Right ventricle myocardium superior (tissue), 1 donor: Measurements from ENCODE around the gene SLC44A1. TPM values are rescaled to one million over a fixed set of nuclear protein-coding genes. Genes with fewer than 3 reads are reported as not detected.

Experiments
- ATAC-seq: fragments of 200-7000 bp; cut with Tn5 transposase; one replicate; pipeline ENCODE4 v1.9.1; 2020; ENCODE audit warnings: mild to moderate bottlenecking; ENCODE audit not compliant: poor library complexity
- DNase-seq: peaks from one replicate; pipeline ENCODE4 v3.0.0-alpha.2; 2020
- intact Hi-C: fragments of 100-400 bp; cut with DNase I; formaldehyde crosslinking; loops from one replicate; pipeline ENCODE4 v1.11.2; 2022
- long read RNA-seq: library from polyadenylated mRNA; unstranded; transcript quantifications from one replicate; pipeline ENCODE4 v2.0.0, GENCODE V29; 2021
- total RNA-seq: library from RNA; stranded (reverse); fragmentation: NEBNext Ultra II Directional; extraction: Animal tissue kit (Norgen Biotek cat#: 25700); gene quantifications from one replicate; pipeline ENCODE4 v1.2.1, GENCODE V29; 2021
- donor health status: DM: no; HTN: yes; CAD: no; lungs with severe emphysema.

The SLC44A1 gene
- total RNA-seq: 13.5 TPM
- long read RNA-seq, full-length matches to known transcripts: 70 of 80 reads
- long read RNA-seq, partial matches to known transcripts: 2 of 80 reads
- long read RNA-seq, other reads (novel, unspliced or antisense): 8 of 80 reads

DNA sequence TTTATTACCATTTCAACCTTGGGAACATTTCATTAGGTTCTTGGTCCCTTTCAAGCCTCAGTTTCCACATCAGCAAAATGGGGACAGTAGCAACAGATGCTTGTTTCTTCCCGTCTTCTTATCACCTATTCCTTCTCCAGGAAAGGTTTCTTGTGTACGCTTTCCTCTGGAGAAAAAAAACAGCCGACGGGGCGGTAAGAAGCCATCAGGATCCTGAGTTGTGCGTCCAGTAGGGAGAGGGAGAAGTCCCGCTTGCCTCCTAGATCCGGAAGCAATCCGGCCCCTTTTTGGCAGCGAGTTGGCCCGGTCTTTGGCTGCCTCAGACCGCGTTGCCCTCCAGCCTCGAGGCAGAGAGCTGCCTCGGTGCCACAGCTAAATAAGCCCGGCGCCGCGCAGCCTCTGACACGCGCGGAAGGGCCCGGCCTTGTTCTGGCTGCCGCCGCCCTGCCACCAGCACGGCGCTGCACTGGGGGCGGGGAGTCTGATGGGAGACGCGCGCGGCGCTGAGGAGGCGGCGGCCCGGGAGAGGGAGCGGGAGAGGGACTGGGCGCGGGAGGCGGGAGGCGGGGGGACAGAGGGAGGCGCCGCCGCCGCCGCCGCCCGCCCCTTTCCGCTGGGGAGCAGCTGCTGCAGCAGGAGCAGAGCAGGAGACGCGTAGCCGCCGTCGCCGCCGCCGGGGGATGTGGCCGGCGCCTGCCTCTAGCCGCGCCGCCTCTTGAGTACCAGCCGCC lies at the start of gene SLC44A1:
Gene SLC44A1 (plus strand): TSS at position 649 of the 731 bp plus-strand sequence. CDS start 218 bp downstream, outside the sequence.
- peak; percentile 97 for ATAC-seq
- intact Hi-C loops: no loop called here

DNA sequence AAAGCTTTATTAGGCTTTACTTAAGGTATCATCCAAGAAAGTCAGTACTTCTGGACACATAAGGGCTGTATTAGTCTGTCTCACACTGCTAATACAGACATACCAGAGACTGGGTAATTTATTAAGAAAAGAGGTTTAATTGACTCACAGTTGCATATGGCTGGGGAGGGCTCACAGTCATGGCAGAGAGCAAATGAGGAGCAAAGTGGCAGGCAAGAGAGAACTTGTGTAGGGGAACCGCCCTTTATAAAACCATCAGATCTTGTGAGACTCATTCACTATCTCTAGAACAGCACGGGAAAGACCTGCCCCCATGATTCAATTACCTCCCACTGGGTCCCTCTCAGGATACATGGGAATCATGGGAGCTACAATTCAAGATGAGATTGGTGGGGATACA lies 49.2 kb upstream of the SLC44A1 start:
- DNase-seq (no peak), ATAC-seq (no peak)
- intact Hi-C loops: no loop called here

More for the DNA sequence above, at the start of gene SLC44A1:
- peak; percentile 99 for DNase-seq

DNA sequence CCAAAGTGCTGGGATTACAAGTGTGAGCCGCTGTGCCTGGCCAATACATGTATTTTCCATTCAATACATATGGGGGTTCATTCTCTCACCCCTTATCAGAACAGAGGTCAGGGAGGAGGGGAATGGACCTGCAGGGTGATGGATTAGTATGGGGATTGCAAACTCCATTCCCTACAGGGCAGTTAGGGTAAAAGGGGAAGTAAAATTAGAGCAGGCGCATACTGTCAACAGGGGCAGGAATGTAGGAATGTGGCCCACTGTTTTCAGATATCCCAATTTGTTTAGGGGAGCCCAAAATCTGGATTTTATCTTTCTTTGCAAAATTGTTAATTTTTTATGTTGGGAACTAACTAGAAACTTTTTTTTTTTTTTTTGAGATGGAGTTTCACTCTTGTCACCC lies 46.4 kb upstream of the SLC44A1 start:
- DNase-seq: no peak
- no peak for ATAC-seq
- intact Hi-C loops: no loop called here

DNA sequence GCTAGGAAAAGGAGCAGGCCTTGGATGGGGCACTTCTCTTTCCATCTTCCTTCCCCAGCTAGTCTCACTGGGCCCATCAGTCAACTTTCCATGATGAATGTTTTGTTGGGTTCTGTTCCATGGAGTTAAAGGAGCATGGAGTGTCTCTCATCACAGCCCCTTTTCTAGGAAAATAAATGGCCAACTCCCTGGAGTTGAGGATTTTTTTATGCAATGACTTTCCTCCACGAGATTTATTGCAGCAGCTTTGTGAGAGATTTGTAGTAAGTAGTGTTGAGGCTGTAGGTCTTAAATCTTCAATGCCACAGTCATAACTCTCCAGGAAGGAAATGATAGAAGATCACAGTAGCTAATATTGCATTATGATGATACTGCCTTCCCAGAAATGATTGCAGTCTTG lies 45.6 kb upstream of the SLC44A1 start:
- no peak for DNase-seq
- no peak for ATAC-seq
- intact Hi-C loops: no loop called here

DNA sequence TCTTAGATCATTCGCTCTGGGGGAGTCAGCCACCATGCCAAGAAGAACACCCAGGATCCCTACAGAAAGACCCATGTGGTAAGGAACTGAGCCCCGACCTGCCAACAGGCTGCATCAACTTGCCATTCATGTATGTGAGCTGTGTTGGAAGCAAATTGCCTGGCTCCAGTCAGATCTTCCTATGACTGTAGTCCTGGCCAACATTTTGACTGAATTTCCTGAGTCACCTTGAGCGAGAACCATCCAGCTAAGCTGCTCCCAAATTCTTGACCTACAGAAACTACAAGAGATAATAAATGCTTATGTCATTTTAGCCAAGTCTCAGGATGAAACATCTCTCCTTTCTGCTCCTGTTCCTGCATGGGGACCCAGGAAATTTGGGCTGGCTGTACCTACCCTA lies 40.0 kb upstream of the SLC44A1 start:
- ATAC-seq: no peak
- intact Hi-C loops: no loop called here

DNA sequence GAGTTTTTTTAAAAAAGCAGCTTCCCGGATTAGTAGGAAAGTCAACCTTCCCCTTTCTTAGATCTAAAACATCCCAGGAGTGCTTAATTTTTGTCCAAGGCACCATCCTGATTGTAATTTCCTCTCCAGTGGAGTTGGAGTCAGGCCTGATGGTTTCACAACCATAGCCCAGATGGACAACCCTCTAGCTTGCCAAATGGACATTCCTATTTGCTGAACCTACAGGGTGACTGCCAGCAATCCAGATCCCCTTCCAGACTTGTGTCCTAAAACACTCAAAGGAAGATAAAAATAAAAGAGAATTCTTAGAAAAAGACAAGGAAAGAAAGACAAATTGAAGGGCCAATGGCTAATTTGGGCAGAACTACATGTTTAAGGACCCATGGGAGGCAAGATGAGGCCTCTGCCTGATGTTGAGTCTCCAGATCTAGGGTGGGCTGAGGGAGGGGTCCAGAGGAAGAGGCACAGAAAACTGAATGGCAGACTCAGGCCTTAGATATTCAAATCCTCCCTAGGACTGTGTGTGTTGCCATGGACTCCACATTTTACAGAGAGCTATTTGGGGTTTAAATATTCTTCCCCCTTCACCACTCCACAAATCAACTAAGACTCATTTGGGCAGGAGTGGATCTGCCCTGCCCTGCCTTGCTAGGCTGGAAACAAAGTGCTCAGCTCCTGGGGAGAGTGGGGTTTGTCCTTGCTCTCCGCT lies 38.5 kb upstream of the SLC44A1 start:
- ATAC-seq: peak; percentile 98
- DNase-seq: peak; percentile 62
- intact Hi-C loops: no loop called here

More for the DNA sequence above, 40.0 kb upstream of the SLC44A1 start:
- no peak for DNase-seq

DNA sequence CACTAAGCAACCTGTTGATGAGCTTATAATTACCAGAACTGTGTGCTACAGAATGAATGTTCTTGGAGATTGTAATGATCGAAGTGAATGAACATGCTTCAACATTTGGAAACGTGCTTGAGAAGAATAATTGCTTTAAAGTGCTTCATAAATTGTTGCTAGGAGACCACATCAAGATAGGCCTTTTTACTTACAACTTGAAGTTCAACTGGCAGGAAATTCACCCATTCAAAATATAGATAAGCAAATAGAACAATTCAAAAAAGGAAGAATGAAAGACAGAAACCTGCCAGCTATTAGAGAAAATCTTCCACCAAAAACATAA lies 38.0 kb upstream of the SLC44A1 start:
- ATAC-seq (no peak), DNase-seq (no peak)
- intact Hi-C loops: no loop called here

DNA sequence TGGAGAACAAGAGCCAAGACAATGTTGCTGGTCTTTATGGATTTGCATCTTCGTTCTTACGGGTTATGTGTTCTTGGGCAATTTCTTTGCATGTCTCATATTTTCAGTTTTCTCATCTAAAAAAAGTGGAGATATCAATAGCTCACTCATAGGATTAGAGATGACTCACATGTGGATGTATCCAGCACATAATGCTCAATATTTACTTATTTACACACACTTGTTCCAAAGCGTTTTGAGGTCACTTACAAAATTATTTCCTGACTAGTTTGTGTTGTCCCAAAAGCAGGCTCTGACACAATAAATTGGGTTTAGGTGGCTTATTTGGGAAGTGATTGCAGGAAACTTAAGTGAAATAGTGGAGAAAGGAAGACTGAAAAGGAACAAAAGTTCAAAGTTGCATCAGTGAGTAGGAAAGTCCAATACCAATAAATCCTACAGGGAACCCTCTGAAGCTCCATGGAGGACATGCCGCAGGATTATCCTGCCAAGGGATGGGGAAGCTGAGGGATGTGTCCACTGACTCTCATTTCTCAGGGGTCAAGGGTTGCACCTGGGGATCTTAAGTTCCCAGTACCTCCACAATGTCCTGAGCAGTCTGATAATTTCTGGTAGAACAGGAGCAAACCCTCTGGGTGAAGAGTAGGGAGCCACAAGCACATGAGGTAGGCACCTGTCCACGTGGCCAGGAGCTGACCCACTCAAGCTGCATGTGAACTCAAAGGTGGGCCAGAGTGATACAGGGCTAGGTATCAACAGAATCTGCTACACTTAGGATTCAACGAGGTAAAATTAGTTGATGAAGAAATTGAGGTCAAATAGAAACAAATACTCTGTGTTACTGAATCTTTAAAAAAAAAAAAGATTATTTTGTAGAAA lies 37.4 kb upstream of the SLC44A1 start:
- DNase-seq (no peak), ATAC-seq (no peak)
- intact Hi-C loops: no loop called here

DNA sequence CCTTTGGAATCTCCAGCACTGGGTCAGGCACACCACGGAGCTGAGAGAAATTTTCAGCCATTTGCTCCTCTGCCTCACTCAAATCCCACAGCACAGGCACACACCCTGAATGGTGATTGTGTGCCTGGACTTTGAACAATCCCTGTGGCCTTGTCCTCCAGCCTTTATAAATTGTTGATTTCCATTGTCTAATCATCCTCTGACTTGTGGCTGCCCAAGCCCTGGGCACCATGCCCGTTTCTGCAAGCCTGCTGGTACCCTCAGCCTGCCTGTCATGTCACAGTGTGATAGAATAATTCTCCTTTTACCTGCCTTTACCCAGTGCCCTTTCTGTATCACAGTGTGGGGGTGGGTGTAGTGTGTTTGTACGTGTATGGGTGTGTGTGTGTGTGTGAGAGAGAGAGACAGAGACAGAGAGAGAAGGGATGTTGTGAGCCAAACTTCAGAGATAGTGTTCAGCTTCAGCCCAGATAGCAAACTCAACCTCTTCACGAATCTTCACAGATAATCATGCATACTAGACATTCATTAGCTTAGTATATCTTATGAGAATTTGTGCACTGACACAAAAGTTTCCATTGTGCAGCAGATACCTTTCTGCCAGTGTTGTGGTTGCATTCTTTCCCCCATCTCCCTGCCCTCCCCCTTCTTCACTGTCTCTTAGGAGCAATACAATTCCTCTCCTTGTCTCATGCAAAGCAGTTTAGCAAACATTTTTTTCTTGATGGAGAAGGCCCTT lies 27.8 kb upstream of the SLC44A1 start:
- peak; percentile 31 for ATAC-seq
- peak; percentile 46 for DNase-seq
- intact Hi-C loops: no loop called here

DNA sequence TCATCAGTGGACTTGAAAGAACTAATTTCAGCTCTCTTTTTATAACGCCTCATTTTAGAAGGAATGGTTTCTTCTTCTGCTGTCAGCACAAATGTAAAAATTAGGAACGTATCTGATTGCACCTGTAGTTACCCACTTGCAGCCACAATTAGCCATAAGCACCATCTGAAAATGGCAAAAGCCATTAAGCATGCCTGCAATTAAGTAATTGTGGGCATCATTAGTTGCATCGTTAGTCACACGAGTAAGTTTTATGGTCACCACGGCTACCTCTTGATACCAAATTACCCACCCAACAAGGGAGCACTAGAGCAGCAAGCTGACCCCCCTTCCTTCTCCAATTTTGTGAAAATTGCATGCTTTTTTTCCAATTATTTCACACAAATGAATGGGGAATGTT lies 25.8 kb upstream of the SLC44A1 start:
- DNase-seq: no peak
- intact Hi-C loops: no loop called here
- no peak for ATAC-seq

DNA sequence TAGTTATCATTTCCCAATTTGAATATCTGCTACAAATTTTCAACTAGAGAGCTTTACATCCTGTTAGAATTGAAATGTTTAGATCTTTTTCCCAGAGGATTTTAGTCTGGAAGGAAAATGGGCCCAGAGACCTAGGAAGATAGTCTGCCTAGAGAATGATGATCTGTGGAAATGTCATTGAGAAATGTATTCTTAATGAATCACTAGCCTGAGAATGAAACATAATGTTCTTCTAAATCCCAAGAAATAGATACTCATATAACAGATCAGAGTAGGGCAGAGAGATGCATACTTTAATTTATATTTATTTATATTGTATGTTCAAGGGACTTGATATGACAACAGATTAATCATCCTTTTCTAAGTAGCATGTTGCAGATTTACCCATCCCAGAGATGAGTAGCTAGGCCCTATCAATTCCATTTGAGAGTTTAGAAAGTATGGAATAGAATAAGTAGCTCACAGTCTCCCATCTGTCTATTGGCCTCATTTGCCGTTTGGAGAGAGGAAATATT lies 25.1 kb upstream of the SLC44A1 start:
- ATAC-seq: no peak
- DNase-seq: no peak
- intact Hi-C loops: no loop called here

DNA sequence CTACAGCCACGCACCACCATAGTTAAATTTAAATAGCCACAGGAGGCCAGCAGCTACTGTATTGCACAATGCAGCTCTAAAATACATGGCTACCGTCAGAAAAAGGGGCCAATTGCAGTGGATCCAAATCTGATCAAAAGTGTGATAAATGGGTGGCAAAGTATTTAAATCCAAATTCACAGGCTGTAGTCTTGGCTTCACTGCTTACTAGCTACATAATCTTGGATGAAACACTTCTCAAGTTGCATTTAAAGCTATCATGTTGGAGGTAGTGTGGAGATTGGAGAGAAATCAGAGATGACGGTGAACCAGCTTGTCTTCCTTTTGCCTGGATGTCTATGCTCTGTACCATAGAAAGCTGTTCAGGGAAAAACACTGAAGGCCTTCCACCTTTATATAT lies 24.0 kb upstream of the SLC44A1 start:
- intact Hi-C loops: no loop called here
- ATAC-seq (no peak), DNase-seq (no peak)

DNA sequence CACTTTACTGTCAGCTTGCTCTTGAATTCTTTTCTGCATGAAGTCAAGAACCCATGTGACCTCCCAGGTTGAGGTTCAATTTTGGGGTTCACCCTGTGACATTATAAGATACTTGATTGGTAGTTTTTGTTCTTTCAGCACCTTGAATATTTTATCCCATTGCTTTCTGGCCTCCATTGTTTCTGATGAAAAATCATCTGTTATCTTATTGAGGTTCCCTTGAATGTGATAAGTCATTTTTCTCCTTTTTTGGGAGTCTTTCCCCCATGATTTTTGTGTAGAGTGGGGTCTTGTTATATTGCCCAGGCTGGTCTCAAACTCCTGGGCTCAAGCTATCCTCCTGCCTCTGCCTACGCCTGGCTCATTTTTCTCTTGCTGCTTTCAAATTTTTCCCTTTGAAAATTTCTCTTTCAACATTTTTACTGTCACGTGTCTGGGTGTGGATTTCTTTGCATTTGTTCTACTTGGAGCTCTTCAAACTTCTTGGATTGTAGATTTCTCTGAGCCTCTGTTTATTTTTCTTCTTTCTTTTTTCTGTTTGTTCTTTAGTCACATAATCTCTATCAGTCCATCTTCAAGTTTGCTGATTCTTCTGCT lies 20.8 kb upstream of the SLC44A1 start:
- DNase-seq: no peak
- intact Hi-C loops: no loop called here
- ATAC-seq: no peak

DNA sequence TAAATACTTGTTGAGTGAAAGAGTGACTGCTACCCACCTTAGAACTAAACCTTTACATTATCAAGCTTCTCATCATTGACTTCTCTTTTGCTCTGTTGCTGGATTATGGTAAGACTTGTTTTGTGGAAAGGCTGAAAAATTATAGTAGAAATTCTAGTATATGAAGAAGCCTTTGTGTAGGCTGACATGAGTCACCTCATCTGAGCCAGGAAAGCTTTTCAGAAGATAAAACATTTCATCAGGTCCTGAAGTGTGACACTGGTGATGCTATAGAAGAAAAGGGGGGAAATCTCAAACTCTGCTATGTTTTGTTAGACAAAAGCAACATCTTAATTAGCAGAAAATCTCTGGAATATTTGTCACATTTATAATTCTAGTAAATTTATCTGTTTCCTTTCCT lies 18.4 kb upstream of the SLC44A1 start:
- intact Hi-C loops: no loop called here
- ATAC-seq: no peak
- no peak for DNase-seq

DNA sequence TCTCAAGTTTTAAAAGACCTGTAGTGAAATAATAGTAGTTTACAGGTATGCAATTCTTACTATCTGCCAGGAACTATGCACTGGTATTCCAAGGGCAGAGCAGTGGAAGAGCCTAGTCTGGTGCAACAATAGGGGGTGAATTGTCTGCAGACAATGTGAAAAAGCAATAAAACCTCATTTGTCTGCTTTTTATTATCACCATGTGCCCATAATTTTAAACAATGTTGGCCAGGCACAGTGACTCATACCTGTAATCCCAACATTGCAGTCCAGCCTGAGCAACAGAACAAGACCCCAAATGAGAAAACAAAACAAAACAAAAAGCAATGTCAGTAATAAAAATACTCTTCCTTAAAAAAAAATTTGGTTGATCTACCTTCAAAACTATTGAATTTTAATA lies 12.2 kb upstream of the SLC44A1 start:
- ATAC-seq (no peak), DNase-seq (no peak)
- intact Hi-C loops: no loop called here

DNA sequence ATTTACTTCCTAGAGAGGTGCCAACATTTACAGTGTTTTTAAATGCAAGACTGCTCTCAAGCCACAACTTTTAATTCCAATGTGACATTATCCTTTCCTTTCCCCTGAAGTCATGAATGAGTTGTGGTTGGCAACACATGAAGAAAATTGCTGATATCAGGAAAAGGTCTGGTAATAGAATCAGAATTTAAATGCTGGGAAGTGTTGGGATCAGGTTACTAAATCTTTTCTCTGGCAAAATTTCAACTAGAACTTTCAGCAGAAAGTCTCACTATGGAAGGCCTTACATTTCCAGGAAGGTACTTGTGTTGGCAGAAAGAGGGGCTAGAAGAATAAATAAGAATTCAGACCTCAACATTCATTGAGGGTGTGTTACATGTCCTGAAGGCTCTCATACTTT lies 10.6 kb upstream of the SLC44A1 start:
- intact Hi-C loops: no loop called here
- no peak for ATAC-seq
- no peak for DNase-seq

DNA sequence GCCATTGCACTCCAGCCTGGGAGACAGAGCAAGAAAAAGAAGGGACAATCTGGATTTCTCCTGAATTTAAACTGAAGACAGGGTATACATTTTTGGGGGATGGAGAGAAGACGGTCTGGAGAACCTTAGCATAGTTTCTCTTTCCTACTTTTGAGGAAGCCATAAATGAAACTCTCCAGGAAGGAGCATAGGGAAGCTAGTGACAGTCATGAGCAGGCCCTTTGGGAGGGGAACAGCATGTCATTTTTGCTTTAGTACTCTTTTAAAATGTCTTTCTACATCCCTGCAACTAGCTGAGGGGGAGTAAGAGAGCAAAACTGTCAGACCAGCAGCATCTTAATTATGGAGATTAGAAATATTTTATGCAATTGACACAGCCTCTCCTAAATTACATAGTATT lies 8.2 kb upstream of the SLC44A1 start:
- DNase-seq (no peak), ATAC-seq (no peak)
- intact Hi-C loops: no loop called here

DNA sequence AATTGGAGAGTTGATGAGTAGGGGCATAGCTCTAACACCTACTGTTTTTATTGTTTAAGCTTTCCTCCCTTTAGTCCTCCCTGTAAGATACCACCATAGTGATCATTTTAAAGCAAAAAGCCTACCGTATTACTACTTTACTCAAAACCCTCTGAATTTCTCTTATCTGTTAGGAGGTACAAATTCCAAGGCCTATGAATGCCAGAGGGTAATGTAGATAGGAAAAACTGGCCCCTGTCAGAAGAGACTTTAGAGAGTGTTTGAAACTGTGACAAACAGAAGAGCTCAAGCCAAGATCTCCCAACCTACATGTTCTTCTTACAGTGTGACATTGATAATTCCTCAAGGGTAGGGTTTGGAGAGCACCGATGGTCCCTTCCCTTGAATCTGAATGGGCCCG lies 7.2 kb upstream of the SLC44A1 start:
- DNase-seq (no peak), ATAC-seq (no peak)
- intact Hi-C loops: no loop called here
